SU-DHL-6 (cell line): ENCODE data around the gene MBD3.

Experiments
- H2AFZ ChIP-seq: fragments of 200-600 bp; sonication (generic); 2 replicates; pipeline ENCODE4 v1.6.1; 2014; ENCODE audit warnings: low read depth, mild to moderate bottlenecking, moderate library complexity, mixed read lengths, antibody characterized with exemption, low read length; ENCODE audit not compliant: severe bottlenecking
- H3F3A ChIP-seq: fragments of 200-600 bp; shearing (Covaris generic); 2 replicates; pipeline ENCODE4 v1.6.0; 2016; ENCODE audit warnings: antibody characterized with exemption, mild to moderate bottlenecking; ENCODE audit not compliant: insufficient read depth
- H3K27ac ChIP-seq: fragments of 200-600 bp; sonication (generic); 2 replicates; pipeline ENCODE4 v1.5.1; 2016; ENCODE audit warnings: low read depth, mild to moderate bottlenecking, low read length, moderate library complexity, mixed read lengths
- H3K27me3 ChIP-seq: fragments of 200-600 bp; sonication (generic), shearing (Covaris generic); 2 replicates; pipeline ENCODE4 v1.6.0; 2014; ENCODE audit warnings: mild to moderate bottlenecking, low read length
- H3K36me3 ChIP-seq: fragments of 200-600 bp; sonication (generic); 2 replicates; pipeline ENCODE4 v1.6.1; 2014; ENCODE audit warnings: mild to moderate bottlenecking, low read length, mixed read lengths
- H3K4me2 ChIP-seq: fragments of 300-600, 200-600 bp; shearing (Covaris generic), sonication (generic); 2 replicates; pipeline ENCODE4 v1.6.0; 2014; ENCODE audit warnings: low read length, low read depth, mild to moderate bottlenecking; ENCODE audit not compliant: poor library complexity, severe bottlenecking
- H3K4me3 ChIP-seq: fragments of 200-600 bp; sonication (generic); 2 replicates; pipeline ENCODE4 v1.5.1; 2014; ENCODE audit warnings: antibody characterized with exemption, low read length, mild to moderate bottlenecking, mixed read lengths; ENCODE audit not compliant: insufficient read depth, poor library complexity, severe bottlenecking
- H3K79me2 ChIP-seq: fragments of 200-600 bp; sonication (generic); 2 replicates; pipeline ENCODE4 v1.6.1; 2014; ENCODE audit warnings: mild to moderate bottlenecking, low read length, moderate library complexity; ENCODE audit not compliant: insufficient read depth
- H3K9ac ChIP-seq: fragments of 200-600 bp; sonication (generic); 2 replicates; pipeline ENCODE4 v1.7.0; 2014; ENCODE audit warnings: mild to moderate bottlenecking, low read length
- H3K9me2 ChIP-seq: fragments of 200-600 bp; sonication (generic); replicated peaks from 2 replicates; pipeline ENCODE4 v1.6.1; 2014; ENCODE audit warnings: low read length; ENCODE audit not compliant: insufficient read depth
- H3K9me3 ChIP-seq: fragments of 200-600 bp; sonication (generic); 2 replicates; pipeline ENCODE4 v1.6.1; 2014; ENCODE audit warnings: low read length, mixed read lengths; ENCODE audit not compliant: insufficient read depth
- H4K20me1 ChIP-seq: fragments of 200-600 bp; sonication (generic); 2 replicates; pipeline ENCODE4 v1.6.1; 2014; ENCODE audit warnings: low read depth, mild to moderate bottlenecking, antibody characterized with exemption, low read length, moderate library complexity, mixed read lengths
- EZH2phosphoT487 ChIP-seq: fragments of 200-600 bp; sonication (generic), shearing (Covaris generic); conservative IDR thresholded peaks from 2 replicates; pipeline ENCODE4 v1.6.1; 2018; ENCODE audit warnings: mild to moderate bottlenecking, antibody characterized with exemption, low read length, moderate library complexity, mixed read lengths
- TF ChIP-seq, protein P1 (sequence below): fragments of 200-600 bp; sonication (generic); IDR thresholded peaks from one replicate; pipeline ENCODE4 v1.5.1; 2017; ENCODE audit warnings: antibody characterized with exemption, mild to moderate bottlenecking, low read length, moderate library complexity; ENCODE audit not compliant: insufficient read depth, poor library complexity, severe bottlenecking

MBD3 gene

DNA sequence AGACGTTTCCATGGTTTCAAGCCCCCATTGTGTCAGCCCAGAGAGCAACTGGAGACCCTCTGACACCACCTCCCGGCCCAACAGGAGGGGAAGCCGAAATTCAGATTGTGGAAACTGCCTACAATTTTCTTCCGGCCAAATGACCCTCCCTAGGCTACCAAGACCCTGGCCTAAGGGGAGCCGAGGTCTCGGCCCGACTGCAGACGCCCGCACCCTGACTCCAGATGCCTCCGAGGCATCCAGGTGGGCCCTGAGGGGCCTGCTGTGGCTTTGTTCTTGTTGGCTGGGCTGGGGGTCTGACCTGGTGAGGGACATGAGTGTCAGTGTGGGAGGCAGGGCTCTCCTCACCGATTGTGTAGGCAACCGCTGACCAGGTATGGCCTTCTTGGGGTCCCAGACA is 34.1 kb downstream of the MBD3 start:
- no peak overlapping the region for H3K27ac ChIP-seq
- H3K9me2 ChIP-seq, result no peaks in the 10 kb centered on the region
- H3K27me3 ChIP-seq, result no peaks in the 10 kb centered on the region
- H3K9me3 ChIP-seq, result no peaks in the 10 kb centered on the region
- no peak overlapping the region for H3K4me3 ChIP-seq
- no peaks in the 10 kb centered on the region for H3F3A ChIP-seq
- H2AFZ ChIP-seq, result no peak overlapping the region
- H3K9ac ChIP-seq, result no peak overlapping the region
- H3K79me2 ChIP-seq, result no peaks in the 10 kb centered on the region
- no peak for TF ChIP-seq EZH2phosphoT487
- TF ChIP-seq, protein P1, sequence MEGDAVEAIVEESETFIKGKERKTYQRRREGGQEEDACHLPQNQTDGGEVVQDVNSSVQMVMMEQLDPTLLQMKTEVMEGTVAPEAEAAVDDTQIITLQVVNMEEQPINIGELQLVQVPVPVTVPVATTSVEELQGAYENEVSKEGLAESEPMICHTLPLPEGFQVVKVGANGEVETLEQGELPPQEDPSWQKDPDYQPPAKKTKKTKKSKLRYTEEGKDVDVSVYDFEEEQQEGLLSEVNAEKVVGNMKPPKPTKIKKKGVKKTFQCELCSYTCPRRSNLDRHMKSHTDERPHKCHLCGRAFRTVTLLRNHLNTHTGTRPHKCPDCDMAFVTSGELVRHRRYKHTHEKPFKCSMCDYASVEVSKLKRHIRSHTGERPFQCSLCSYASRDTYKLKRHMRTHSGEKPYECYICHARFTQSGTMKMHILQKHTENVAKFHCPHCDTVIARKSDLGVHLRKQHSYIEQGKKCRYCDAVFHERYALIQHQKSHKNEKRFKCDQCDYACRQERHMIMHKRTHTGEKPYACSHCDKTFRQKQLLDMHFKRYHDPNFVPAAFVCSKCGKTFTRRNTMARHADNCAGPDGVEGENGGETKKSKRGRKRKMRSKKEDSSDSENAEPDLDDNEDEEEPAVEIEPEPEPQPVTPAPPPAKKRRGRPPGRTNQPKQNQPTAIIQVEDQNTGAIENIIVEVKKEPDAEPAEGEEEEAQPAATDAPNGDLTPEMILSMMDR, result no peak
- no peak overlapping the region for H3K4me2 ChIP-seq
- H4K20me1 ChIP-seq, result no peaks in the 10 kb centered on the region
- no peaks in the 10 kb centered on the region for H3K36me3 ChIP-seq

DNA sequence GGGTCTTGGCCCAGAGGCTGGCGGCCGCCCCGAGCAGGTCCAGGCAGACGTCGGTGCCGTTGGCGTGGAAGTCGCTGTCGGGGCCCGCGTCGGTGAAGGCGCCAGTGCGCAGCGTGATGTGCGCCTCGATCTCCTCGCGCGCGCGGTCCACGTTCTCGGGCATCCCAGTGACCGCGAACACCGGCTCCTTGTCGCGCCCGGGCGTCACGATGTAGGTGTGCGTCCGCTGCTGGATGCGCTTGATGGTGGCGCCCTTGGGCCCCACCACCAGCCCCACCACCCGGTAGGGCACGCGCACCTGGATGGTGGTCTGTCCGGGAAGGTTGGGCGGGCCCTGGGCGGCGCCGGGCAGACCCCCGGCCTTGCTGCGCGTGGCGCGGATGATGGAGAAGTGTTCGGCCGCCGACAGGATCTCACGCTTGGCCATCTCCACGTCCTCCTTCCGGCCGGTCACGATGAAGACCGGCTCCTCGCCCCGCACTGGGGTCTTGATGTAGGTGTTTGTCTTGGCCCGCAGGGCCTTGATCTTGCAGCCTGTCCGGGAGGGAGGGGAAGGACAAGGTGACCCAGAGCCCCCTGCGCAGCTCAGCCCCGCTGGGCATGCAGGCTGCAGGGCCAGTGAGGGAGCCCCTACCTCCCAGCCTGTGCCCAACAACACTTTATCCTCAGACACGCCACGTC is 36.1 kb downstream of the MBD3 start:
- H4K20me1 ChIP-seq, result no peaks in the 10 kb centered on the region
- TF ChIP-seq, protein P1, result no peak
- TF ChIP-seq EZH2phosphoT487, result no peak
- no peak overlapping the region for H2AFZ ChIP-seq

DNA sequence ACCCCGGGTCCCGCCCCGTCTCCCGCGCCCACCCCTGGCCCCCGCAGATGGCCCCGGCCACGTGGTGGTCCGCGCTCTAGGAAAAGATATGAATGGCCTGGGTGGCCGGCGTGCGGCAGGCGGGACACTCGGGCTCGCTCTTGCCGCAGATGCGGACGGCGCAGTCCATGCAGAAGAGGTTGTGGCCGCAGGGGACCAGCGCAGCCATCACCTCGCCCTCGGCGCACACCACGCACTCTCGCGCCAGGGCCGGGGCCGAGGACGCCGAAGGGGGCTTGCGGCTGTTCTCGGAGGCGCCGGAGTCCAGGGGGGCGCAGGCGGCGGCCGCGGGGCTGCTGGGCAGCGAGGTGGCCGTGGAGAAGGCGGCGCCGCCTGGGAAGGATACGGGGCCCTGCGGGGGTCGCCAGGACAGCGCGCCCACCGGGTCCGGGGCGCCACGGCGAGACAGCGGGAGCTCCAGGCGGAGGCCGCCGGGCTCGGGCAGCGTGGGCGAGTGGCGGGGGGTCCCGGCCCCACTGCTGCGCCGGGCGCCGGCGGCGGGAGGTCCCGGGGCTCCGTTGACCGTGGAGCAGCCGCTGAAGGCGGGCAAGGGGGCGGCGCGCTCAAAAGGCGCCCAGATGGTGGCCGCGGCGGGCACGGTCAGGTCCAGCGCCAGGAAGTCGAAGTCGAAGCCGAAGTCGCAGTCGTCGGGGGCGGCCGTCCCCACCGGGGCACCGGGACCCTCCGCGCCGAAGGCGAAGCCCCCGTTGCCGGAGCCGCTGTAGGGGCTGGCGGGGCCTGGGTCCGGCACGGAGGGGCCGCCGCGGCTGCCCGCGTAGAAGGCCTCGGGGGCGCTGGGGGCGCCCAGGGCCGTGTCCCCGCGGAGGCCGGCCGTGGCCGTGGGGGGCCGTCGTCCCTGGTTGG is 36.9 kb downstream of the MBD3 start:
- no peak overlapping the region for H2AFZ ChIP-seq
- H3K27ac ChIP-seq, result no peak overlapping the region
- H3K9ac ChIP-seq, result no peak overlapping the region
- no peaks in the 10 kb centered on the region for H3K27me3 ChIP-seq
- TF ChIP-seq, protein P1, result no peak
- TF ChIP-seq EZH2phosphoT487, result no peak
- H3K4me2 ChIP-seq, result no peak overlapping the region
- H3F3A ChIP-seq, result no peaks in the 10 kb centered on the region
- no peaks in the 10 kb centered on the region for H3K9me2 ChIP-seq
- no peaks in the 10 kb centered on the region for H4K20me1 ChIP-seq
- H3K36me3 ChIP-seq, result no peaks in the 10 kb centered on the region
- H3K4me3 ChIP-seq, result no peak overlapping the region
- no peaks in the 10 kb centered on the region for H3K79me2 ChIP-seq
- no peaks in the 10 kb centered on the region for H3K9me3 ChIP-seq

More for the DNA sequence above, 36.1 kb downstream of the MBD3 start:
- Histone ChIP-seq H3K36me3 (no peaks in the 10 kb centered on the region), H3F3A (no peaks in the 10 kb centered on the region), H3K4me2 (no peak overlapping the region), H3K4me3 (no peak overlapping the region), H3K27ac (no peak overlapping the region), H3K9ac (no peak overlapping the region), H3K9me2 (no peaks in the 10 kb centered on the region), H3K79me2 (no peaks in the 10 kb centered on the region), H3K27me3 (no peaks in the 10 kb centered on the region), H3K9me3 (no peaks in the 10 kb centered on the region)
